Esophagus muscularis mucosa (tissue), 4 donors: ENCODE measurements around the gene PLPP1. TPM values are rescaled to one million over a fixed set of nuclear protein-coding genes. Genes with fewer than 3 reads are reported as not detected.

Source experiments
- DNase-seq: peaks from one replicate; pipeline ENCODE4 v3.0.0-alpha.2; 2017; ENCODE audit errors: extremely low spot score
- H3K27ac ChIP-seq, 4 donors: fragments of 200-600 bp; sonication (generic); replicated peaks in 1 of 4; 1 replicate in 3 of 4; 2 replicates in 1 of 4; pipeline ENCODE4 v1.5.1; 2016 to 2019; ENCODE audit warnings: mild to moderate bottlenecking in 1 of 4
- H3K27me3 ChIP-seq, 4 donors: fragments of 200-600 bp; sonication (generic); one replicate each; pipeline versions ENCODE4 v1.5.1 to v1.6.0; 2016 to 2019
- H3K36me3 ChIP-seq, 4 donors: fragments of 200-600 bp; sonication (generic); one replicate each; pipeline ENCODE4 v1.5.1; 2016 to 2019
- H3K4me1 ChIP-seq, 4 donors: fragments of 200-600 bp; sonication (generic); one replicate each; pipeline ENCODE4 v1.5.1; 2016 to 2019
- H3K4me3 ChIP-seq, 4 donors: fragments of 200-600 bp; sonication (generic); 1 replicate in 2 of 4; 2 replicates in 2 of 4; pipeline ENCODE4 v1.5.1; 2016 to 2019; ENCODE audit warnings: mild to moderate bottlenecking in 4 of 4, moderate library complexity in 1 of 4
- H3K9me3 ChIP-seq, 4 donors: fragments of 200-600 bp; sonication (generic); 1 replicate in 3 of 4; 2 replicates in 1 of 4; pipeline ENCODE4 v1.5.1; 2016 to 2019
- EP300 ChIP-seq: sonication (generic); formaldehyde crosslinking; IDR thresholded peaks from one replicate; pipeline ENCODE4 v1.6.1; 2017; ENCODE audit warnings: antibody characterized with exemption
- POLR2A ChIP-seq: fragments of 450-650 bp; IDR thresholded peaks from one replicate; pipeline ENCODE4 v1.6.1; 2017; ENCODE audit warnings: antibody characterized with exemption, moderate library complexity, mild to moderate bottlenecking, low read depth
- POLR2AphosphoS5 ChIP-seq, 2 donors: sonication (generic); formaldehyde crosslinking; IDR thresholded peaks; one replicate each; pipeline ENCODE4 v1.6.1; 2017; ENCODE audit warnings: antibody characterized with exemption in 2 of 2
- WGBS: methylation state at CpG from one replicate; pipeline ENCODE4 v1.1.5; 2018; 5-methylcytosine and 5-hydroxymethylcytosine counted together
- intact Hi-C: fragments of 100-400 bp; cut with DNase I; formaldehyde crosslinking; loops from one replicate; pipeline ENCODE4 v1.15.1; 2023
- total RNA-seq, 4 donors: library from RNA; depleted of rRNA; stranded (reverse); fragments of >200 nt; gene quantifications; one replicate each; pipeline versions ENCODE4 v1.1.0 to v1.2.1, GENCODE V29; 2016
- TF ChIP-seq, protein P1 (sequence below), 3 experiments: fragments of 200-600 bp in 2 of 3; fragments of 450-650 bp in 1 of 3; sonication (generic) in 2 of 3; IDR thresholded peaks; one replicate each; pipeline ENCODE4 v1.5.1; 2017 to 2019; ENCODE audit warnings: antibody characterized with exemption in 3 of 3, mild to moderate bottlenecking in 2 of 3, moderate library complexity in 1 of 3

The PLPP1 gene
- total RNA-seq, 4 donors from 2014 or later = 186 to 306 (median 241) TPM

DNA sequence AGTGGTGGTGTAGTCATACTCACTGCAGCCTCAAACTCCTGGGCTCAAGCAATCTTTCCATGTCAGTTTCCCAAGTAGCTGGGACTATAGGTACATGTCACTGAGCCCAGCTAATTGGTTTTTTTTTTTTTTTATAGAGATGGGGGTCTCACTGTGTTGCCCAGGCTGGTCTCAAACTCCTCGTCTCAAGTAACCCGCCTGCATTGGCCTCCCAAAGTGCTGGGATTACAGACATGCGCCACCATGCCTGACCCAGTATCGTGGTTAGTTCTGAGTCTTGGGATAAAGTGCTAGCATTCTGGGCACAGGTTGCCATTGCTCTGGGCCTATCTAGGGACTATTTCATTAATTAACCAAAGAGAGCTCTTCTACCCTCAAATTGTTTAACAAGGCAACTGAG is 108.3 kb downstream of the PLPP1 start:
- 100% methylated on average over 4 of the region's 4 CpGs for WGBS
- H3K27ac ChIP-seq = no peak overlapping the region
- intact Hi-C loops = no loop called here
- H3K9me3 ChIP-seq = no peaks in the 10 kb centered on the region
- no peak for DNase-seq
- peaks cover 35 to 57% (median 40%) of the 10 kb centered on the region in 4 donors for H3K4me1 ChIP-seq
- H3K4me3 ChIP-seq = no peak overlapping the region
- H3K36me3 ChIP-seq = peaks cover 29 to 62% (median 41%) of the 10 kb centered on the region in 4 donors
- TF ChIP-seq EP300 (no peak), POLR2AphosphoS5 (IDR thresholded peaks at IDR 0.05) (no peak), POLR2A (no peak)
- TF ChIP-seq, protein P1, sequence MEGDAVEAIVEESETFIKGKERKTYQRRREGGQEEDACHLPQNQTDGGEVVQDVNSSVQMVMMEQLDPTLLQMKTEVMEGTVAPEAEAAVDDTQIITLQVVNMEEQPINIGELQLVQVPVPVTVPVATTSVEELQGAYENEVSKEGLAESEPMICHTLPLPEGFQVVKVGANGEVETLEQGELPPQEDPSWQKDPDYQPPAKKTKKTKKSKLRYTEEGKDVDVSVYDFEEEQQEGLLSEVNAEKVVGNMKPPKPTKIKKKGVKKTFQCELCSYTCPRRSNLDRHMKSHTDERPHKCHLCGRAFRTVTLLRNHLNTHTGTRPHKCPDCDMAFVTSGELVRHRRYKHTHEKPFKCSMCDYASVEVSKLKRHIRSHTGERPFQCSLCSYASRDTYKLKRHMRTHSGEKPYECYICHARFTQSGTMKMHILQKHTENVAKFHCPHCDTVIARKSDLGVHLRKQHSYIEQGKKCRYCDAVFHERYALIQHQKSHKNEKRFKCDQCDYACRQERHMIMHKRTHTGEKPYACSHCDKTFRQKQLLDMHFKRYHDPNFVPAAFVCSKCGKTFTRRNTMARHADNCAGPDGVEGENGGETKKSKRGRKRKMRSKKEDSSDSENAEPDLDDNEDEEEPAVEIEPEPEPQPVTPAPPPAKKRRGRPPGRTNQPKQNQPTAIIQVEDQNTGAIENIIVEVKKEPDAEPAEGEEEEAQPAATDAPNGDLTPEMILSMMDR (IDR thresholded peaks at IDR 0.05) = no peak
- H3K27me3 ChIP-seq = no peaks in the 10 kb centered on the region

GRCh38 chr5:55421074-55421529 is 113.7 kb downstream of the PLPP1 start:
- Histone ChIP-seq H3K36me3 (peaks cover 29 to 64% (median 35%) of the 10 kb centered on the region in 4 donors), H3K4me3 (no peak overlapping the region), H3K27me3 (no peaks in the 10 kb centered on the region), H3K27ac (peak overlapping the region; percentile 20 to 39 (median 30)), H3K9me3 (no peaks in the 10 kb centered on the region), H3K4me1 (peaks cover 17 to 44% (median 43%) of the 10 kb centered on the region in 4 donors)
- DNase-seq = no peak
- TF ChIP-seq POLR2AphosphoS5 (IDR thresholded peaks at IDR 0.05) (no peak), EP300 (no peak), POLR2A (no peak)
- TF ChIP-seq, protein P1 (IDR thresholded peaks at IDR 0.05) = no peak
- WGBS = 79% methylated on average over 4 of the region's 4 CpGs
- intact Hi-C loops = no loop called here

DNA sequence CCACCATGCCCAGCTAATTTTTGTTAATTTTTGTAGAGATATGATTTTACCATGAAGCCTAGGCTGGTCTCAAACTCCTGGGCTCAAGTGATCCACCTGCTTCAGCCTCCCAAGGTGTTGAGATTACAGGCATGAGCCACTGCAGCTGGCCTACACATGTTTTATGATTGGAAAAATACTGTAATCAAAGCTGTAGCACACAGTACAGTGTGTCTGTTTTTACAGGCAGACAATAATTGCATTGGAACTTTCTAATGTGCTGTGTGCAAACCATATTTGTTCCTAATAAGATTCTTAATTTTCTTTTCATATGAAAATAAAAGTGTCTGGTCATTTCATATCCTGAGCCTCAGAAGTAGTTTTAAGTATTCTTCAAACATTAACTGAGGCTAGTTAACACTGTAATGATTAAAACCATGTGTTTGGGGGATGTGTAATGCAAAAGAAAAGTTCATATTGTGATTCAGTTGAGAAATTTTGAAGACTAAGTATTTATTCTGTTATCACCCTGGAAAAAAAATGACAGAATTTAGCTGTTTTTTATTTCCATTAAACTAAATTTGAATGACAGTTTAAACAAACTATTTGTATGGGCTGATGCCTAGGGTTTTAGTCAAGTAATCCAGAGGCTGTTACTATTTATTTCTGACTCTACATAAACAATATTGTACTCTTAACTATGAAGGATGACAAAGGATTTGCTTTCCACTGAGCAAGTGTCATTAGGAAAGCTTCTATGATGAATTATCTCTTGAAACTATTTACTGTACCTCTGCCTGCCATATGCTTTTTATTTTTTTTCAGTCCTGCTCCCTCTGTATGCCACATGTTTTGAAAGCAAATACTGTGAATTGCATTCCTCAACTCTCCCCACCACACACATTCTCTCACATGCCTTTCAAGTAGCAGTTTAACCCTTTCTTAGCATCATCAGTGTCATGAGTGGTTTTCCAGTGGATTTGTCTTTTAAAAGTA is 115.5 kb downstream of the PLPP1 start:
- Histone ChIP-seq H3K4me3 (no peak overlapping the region), H3K36me3 (peaks cover 15 to 51% (median 20%) of the 10 kb centered on the region in 4 donors), H3K9me3 (no peaks in the 10 kb centered on the region), H3K27ac (peak overlapping the region in 3 of 4 donors; percentile 10 to 34 (median 28)), H3K4me1 (peaks cover 17 to 50% (median 43%) of the 10 kb centered on the region in 4 donors), H3K27me3 (no peaks in the 10 kb centered on the region)
- no peak for DNase-seq
- TF ChIP-seq POLR2A = no peak
- TF ChIP-seq EP300 = no peak
- TF ChIP-seq, protein P1 (IDR thresholded peaks at IDR 0.05) = no peak
- TF ChIP-seq POLR2AphosphoS5 (IDR thresholded peaks at IDR 0.05) = no peak
- intact Hi-C loops = no loop called here

DNA sequence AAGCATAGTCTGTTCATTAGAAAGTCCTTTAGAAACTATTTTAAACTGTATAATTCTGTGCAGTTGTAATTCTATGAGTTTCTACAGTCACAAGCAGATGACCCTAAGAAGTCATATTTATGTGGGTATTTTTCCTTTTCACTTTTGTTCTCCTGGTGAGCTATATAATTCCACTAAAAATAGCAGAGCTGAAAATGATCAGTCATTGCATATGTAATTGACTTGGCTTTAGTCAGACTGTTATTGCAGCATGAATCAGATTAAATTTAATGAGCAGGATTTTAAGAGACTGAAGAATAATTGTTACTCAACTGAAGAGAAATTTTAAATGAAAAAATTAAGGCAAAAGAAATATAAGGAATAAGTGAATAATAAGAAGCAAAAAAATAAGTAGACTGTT is 118.5 kb downstream of the PLPP1 start:
- Histone ChIP-seq H3K36me3 (peaks cover 0 to 22% (median 2%) of the 10 kb centered on the region in 4 donors), H3K4me1 (peaks cover 11 to 36% (median 29%) of the 10 kb centered on the region in 4 donors), H3K9me3 (no peaks in the 10 kb centered on the region), H3K27me3 (no peaks in the 10 kb centered on the region), H3K4me3 (no peak overlapping the region), H3K27ac (no peak overlapping the region)
- no peak for DNase-seq
- TF ChIP-seq, protein P1 (IDR thresholded peaks at IDR 0.05) = no peak
- no peak for TF ChIP-seq EP300
- TF ChIP-seq POLR2A = no peak
- TF ChIP-seq POLR2AphosphoS5 (IDR thresholded peaks at IDR 0.05) = no peak
- intact Hi-C loops = no loop called here
